K562 (cell line): ENCODE data around the gene HAT1. TPM values are rescaled to one million over a fixed set of nuclear protein-coding genes. Genes with fewer than 3 reads are reported as not detected.

Experiments
- CEBPG ChIP-seq, 3 experiments: fragments of 200-800 bp in 1 of 3; sonication (Bioruptor generic) in 1 of 3; sonication (generic) in 1 of 3; formaldehyde crosslinking in 1 of 3; IDR thresholded peaks in 2 of 3; conservative IDR thresholded peaks in 1 of 3; 2 replicates each; pipeline versions ENCODE4 v1.6.1 to v1.8.0; 2016 to 2022; ENCODE audit warnings: missing compliant biosample characterization in 2 of 3, missing genetic modification characterization in 2 of 3, mild to moderate bottlenecking in 1 of 3, missing genetic modification reagents in 1 of 3
- CTBP1 ChIP-seq: fragments of 450-650 bp; IDR thresholded peaks from 2 replicates; pipeline ENCODE4 v1.6.1; 2016; ENCODE audit warnings: borderline replicate concordance
- FIP1L1 ChIP-seq: fragments of 200-400 bp; formaldehyde crosslinking; IDR thresholded peaks from 2 replicates; pipeline ENCODE4 v1.6.1; 2018; ENCODE audit warnings: mild to moderate bottlenecking, low read depth, low read length; ENCODE audit not compliant: poor library complexity, severe bottlenecking
- GATAD2A ChIP-seq: fragments of 450-650 bp; IDR thresholded peaks from 2 replicates; pipeline ENCODE4 v1.6.1; 2017
- HLTF ChIP-seq: fragments of 450-650 bp; IDR thresholded peaks from 2 replicates; pipeline ENCODE4 v1.6.1; 2016
- KLF1 ChIP-seq: fragments of 450-650 bp; IDR thresholded peaks from 2 replicates; pipeline ENCODE4 v1.6.1; 2016; ENCODE audit warnings: missing genetic modification characterization, missing compliant biosample characterization
- MTA1 ChIP-seq: fragments of 450-650 bp; IDR thresholded peaks from 2 replicates; pipeline ENCODE4 v1.6.1; 2017; ENCODE audit warnings: borderline replicate concordance
- NCOA4 ChIP-seq: fragments of 450-650 bp; IDR thresholded peaks from 2 replicates; pipeline ENCODE4 v1.6.1; 2018; ENCODE audit warnings: mild to moderate bottlenecking; ENCODE audit not compliant: partially characterized antibody
- NR2C1 ChIP-seq, 2 experiments: fragments of 450-650 bp; IDR thresholded peaks; 2 replicates each; pipeline ENCODE4 v1.6.1; 2017; ENCODE audit warnings: mild to moderate bottlenecking in 2 of 2, antibody characterized with exemption in 1 of 2, inconsistent platforms in 1 of 2, missing compliant biosample characterization in 1 of 2, missing genetic modification characterization in 1 of 2
- NR3C1 ChIP-seq: sonication (generic); formaldehyde crosslinking; IDR thresholded peaks from 2 replicates; pipeline ENCODE4 v1.8.1; 2022; ENCODE audit warnings: missing genetic modification reagents
- NR4A1 ChIP-seq, 2 experiments: fragments of 250-450 bp in 1 of 2; fragments of 450-650 bp in 1 of 2; sonication (Bioruptor Pico) in 1 of 2; IDR thresholded peaks; 2 replicates each; pipeline versions ENCODE4 v1.4.0 to v1.6.1; 2016 to 2020; ENCODE audit warnings: mild to moderate bottlenecking in 2 of 2, missing compliant biosample characterization in 1 of 2, missing genetic modification characterization in 1 of 2, moderate library complexity in 1 of 2
- OTX1 ChIP-seq: fragments of 450-650 bp; formaldehyde crosslinking; IDR thresholded peaks from 2 replicates; pipeline ENCODE4 v1.4.0; 2022; ENCODE audit warnings: mild to moderate bottlenecking
- PML ChIP-seq: IDR thresholded peaks from 2 replicates; pipeline ENCODE4 v1.6.1; 2012; ENCODE audit warnings: low read length, inconsistent platforms
- POLR2A ChIP-seq: fragments of 450-650 bp; conservative IDR thresholded peaks from 2 replicates; pipeline ENCODE4 v1.6.1; 2016
- RBM14 ChIP-seq: fragments of 200-400 bp; formaldehyde crosslinking; IDR thresholded peaks from 2 replicates; pipeline ENCODE4 v1.6.1; 2018; ENCODE audit warnings: low read depth, mild to moderate bottlenecking, low read length, moderate library complexity, borderline replicate concordance; ENCODE audit not compliant: insufficient read depth
- XRCC5 ChIP-seq: fragments of 200-400 bp; formaldehyde crosslinking; IDR thresholded peaks from 2 replicates; pipeline ENCODE4 v1.6.1; 2017; ENCODE audit warnings: low read depth, mild to moderate bottlenecking, low read length
- ZBTB17 ChIP-seq: fragments of 450-650 bp; formaldehyde crosslinking; IDR thresholded peaks from 2 replicates; pipeline ENCODE4 v1.4.0; 2020; ENCODE audit warnings: mild to moderate bottlenecking
- ZNF444 ChIP-seq: fragments of 250-450 bp; sonication (Bioruptor Pico); IDR thresholded peaks from 2 replicates; pipeline ENCODE4 v1.4.0; 2020; ENCODE audit warnings: mild to moderate bottlenecking, moderate library complexity
- ZNF583 ChIP-seq: fragments of 250-450 bp; sonication (Bioruptor Pico); IDR thresholded peaks from 2 replicates; pipeline ENCODE4 v1.4.0; 2020
- ZNF586 ChIP-seq: fragments of 450-650 bp; formaldehyde crosslinking; conservative IDR thresholded peaks from 2 replicates; pipeline ENCODE4 v1.4.0; 2020; ENCODE audit warnings: mild to moderate bottlenecking, moderate library complexity
- polyA plus RNA-seq, 8 experiments: library from polyadenylated mRNA; depleted of rRNA in 4 of 8; stranded (reverse) in 5 of 8; unstranded in 3 of 8; fragments of >200 nt; fragmentation: Nextera tagmentation in 2 of 8; fragmentation: Illumina TruSeq in 1 of 8; extraction: Ambion mirVana in 2 of 8; extraction: Trizol in 1 of 8; gene quantifications; 2 replicates each; pipeline versions ENCODE4 v1.2.1 to v1.2.3, GENCODE V29; 2011 to 2014; ENCODE audit warnings: inconsistent platforms in 1 of 8, missing spikeins in 1 of 8
- total RNA-seq, 7 experiments: library from RNA; depleted of rRNA in 6 of 7; stranded (reverse); fragments of >200 nt in 6 of 7; fragmentation: Illumina TruSeq in 2 of 7; extraction: Trizol in 2 of 7; gene quantifications; 2 replicates each; pipeline versions ENCODE4 v1.2.1 to v1.2.3, GENCODE V29; 2011 to 2021; ENCODE audit warnings: low replicate concordance in 1 of 7
- TF ChIP-seq, protein P1 (sequence below): fragments of 450-650 bp; IDR thresholded peaks from 2 replicates; pipeline ENCODE4 v1.6.1; 2017; ENCODE audit warnings: antibody characterized with exemption, mild to moderate bottlenecking
- TF ChIP-seq, protein P2 (sequence below): fragments of 450-650 bp; IDR thresholded peaks from 2 replicates; pipeline ENCODE4 v1.6.1; 2016

The HAT1 gene
- total and polyA plus RNA-seq, 9 of the 15 experiments (the other 6 are each of a cell fraction or from before 2014, with no cell fraction given): 125 to 384 (median 244) TPM

DNA sequence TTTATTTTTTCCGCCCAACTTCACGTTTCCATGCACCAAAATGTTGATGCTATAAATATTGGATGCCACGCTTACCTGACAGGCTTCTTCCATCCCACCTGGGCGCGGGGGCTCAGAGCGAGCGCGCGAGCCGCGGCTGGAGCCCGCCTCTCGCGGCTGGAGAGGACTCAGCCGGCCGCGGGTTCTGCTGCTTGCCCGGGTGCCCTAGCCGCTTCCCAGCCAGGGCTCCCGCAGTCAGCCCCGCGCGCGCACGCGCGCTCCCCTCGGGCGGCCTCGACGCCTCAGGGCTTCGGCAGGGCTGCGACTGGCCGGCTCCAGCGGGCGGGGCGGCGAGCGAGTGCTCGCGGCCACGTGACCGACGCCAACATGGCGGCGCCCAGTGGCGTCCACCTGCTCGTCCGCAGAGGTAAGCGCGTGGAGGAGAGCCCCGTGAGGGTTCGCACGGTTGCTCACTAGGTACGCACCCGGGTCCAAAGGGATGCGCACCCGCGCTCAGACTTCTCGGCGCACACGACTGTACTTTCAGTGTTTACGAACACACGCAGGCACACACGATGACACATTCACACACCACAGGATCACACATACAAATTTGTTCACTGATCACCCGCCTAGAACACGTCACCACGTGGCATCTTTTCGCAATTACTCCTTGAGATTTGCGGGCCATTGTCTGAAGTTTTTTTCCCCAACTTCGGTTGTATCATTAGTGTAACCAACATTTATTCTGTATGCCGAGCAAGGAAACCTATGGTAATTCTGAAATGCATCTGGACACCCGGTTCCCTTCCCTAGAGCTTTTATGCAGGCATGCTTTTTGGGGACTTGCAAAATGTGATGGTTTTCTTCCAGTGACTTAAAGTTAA is 77.6 kb downstream of the HAT1 start, which contains the start of gene METAP1D (continued):
- TF ChIP-seq, protein P1, sequence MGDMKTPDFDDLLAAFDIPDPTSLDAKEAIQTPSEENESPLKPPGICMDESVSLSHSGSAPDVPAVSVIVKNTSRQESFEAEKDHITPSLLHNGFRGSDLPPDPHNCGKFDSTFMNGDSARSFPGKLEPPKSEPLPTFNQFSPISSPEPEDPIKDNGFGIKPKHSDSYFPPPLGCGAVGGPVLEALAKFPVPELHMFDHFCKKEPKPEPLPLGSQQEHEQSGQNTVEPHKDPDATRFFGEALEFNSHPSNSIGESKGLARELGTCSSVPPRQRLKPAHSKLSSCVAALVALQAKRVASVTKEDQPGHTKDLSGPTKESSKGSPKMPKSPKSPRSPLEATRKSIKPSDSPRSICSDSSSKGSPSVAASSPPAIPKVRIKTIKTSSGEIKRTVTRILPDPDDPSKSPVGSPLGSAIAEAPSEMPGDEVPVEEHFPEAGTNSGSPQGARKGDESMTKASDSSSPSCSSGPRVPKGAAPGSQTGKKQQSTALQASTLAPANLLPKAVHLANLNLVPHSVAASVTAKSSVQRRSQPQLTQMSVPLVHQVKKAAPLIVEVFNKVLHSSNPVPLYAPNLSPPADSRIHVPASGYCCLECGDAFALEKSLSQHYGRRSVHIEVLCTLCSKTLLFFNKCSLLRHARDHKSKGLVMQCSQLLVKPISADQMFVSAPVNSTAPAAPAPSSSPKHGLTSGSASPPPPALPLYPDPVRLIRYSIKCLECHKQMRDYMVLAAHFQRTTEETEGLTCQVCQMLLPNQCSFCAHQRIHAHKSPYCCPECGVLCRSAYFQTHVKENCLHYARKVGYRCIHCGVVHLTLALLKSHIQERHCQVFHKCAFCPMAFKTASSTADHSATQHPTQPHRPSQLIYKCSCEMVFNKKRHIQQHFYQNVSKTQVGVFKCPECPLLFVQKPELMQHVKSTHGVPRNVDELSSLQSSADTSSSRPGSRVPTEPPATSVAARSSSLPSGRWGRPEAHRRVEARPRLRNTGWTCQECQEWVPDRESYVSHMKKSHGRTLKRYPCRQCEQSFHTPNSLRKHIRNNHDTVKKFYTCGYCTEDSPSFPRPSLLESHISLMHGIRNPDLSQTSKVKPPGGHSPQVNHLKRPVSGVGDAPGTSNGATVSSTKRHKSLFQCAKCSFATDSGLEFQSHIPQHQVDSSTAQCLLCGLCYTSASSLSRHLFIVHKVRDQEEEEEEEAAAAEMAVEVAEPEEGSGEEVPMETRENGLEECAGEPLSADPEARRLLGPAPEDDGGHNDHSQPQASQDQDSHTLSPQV: peak; percentile 71
- TF ChIP-seq OTX1 (CRISPR knock-in tag): no peak
- no peak for TF ChIP-seq NR2C1 (IDR thresholded peaks at IDR 0.05)
- peak; percentile 40; the same call in 1 of the 2 replicates for TF ChIP-seq NR2C1 (tag; IDR thresholded peaks at IDR 0.05)
- TF ChIP-seq POLR2A: peak; percentile 94
- 0 out of 2 replicates have a peak, but pooled peaks have one; percentile 27 for TF ChIP-seq MTA1
- TF ChIP-seq KLF1 (tag): peak; percentile 69; the same call in 1 of the 2 replicates
- peak; percentile 77; the same call in 1 of the 2 replicates for TF ChIP-seq ZBTB17 (CRISPR knock-in tag)
- 0 out of 2 replicates have a peak, but pooled peaks have one; percentile 64 for TF ChIP-seq XRCC5
- peak; percentile 41; the same call in 1 of the 2 replicates for TF ChIP-seq NR4A1 (CRISPR knock-in tag; IDR thresholded peaks at IDR 0.05)
- TF ChIP-seq NR4A1 (tag; IDR thresholded peaks at IDR 0.05): 0 out of 2 replicates have a peak, but pooled peaks have one; percentile 54
- peak; percentile 74; the same call in 1 of the 2 replicates for TF ChIP-seq ZNF583 (CRISPR knock-in tag)
- TF ChIP-seq NR3C1: 0 out of 2 replicates have a peak, but pooled peaks have one; percentile 52
- TF ChIP-seq CEBPG (CRISPR knock-in tag; IDR thresholded peaks at IDR 0.05): peak; percentile 74; the same call in 1 of the 2 replicates
- peak; percentile 45 to 56; a peak in 2 of 4 replicates for TF ChIP-seq CEBPG (tag; conservative IDR thresholded peaks at IDR 0.05 in 1 of 2, IDR thresholded peaks at IDR 0.05 in 1 of 2)
- peak; percentile 67 for TF ChIP-seq FIP1L1
- peak; percentile 72 for TF ChIP-seq PML
- no peak for TF ChIP-seq ZNF444 (CRISPR knock-in tag)
- no peak for TF ChIP-seq ZNF586
- TF ChIP-seq CTBP1: peak; percentile 94
- no peak for TF ChIP-seq NCOA4
- TF ChIP-seq HLTF: peak; percentile 84; the same call in 1 of the 2 replicates
- TF ChIP-seq, protein P2, sequence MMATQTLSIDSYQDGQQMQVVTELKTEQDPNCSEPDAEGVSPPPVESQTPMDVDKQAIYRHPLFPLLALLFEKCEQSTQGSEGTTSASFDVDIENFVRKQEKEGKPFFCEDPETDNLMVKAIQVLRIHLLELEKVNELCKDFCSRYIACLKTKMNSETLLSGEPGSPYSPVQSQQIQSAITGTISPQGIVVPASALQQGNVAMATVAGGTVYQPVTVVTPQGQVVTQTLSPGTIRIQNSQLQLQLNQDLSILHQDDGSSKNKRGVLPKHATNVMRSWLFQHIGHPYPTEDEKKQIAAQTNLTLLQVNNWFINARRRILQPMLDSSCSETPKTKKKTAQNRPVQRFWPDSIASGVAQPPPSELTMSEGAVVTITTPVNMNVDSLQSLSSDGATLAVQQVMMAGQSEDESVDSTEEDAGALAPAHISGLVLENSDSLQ: no peak
- TF ChIP-seq GATAD2A: no peak
- no peak for TF ChIP-seq RBM14
